Hepatocyte (in vitro differentiated cells): Measurements from ENCODE around the gene SRXN1.

Source experiments
- EZH2 ChIP-seq: fragments of 200-600 bp; sonication (generic); IDR thresholded peaks from 2 replicates; pipeline ENCODE4 v1.6.1; 2016; ENCODE audit warnings: antibody characterized with exemption, mild to moderate bottlenecking, borderline replicate concordance
- EZH2phosphoT487 ChIP-seq: fragments of 200-600 bp; sonication (generic); IDR thresholded peaks from one replicate; pipeline ENCODE4 v1.6.1; 2018; ENCODE audit warnings: antibody characterized with exemption, mild to moderate bottlenecking, low read depth, moderate library complexity; ENCODE audit not compliant: unreplicated experiment, severe bottlenecking
- TF ChIP-seq, protein P1 (sequence below): fragments of 200-600 bp; sonication (generic); IDR thresholded peaks from 2 replicates; pipeline ENCODE4 v1.5.1; 2016; ENCODE audit warnings: antibody characterized with exemption, mild to moderate bottlenecking; ENCODE audit not compliant: poor library complexity

DNA sequence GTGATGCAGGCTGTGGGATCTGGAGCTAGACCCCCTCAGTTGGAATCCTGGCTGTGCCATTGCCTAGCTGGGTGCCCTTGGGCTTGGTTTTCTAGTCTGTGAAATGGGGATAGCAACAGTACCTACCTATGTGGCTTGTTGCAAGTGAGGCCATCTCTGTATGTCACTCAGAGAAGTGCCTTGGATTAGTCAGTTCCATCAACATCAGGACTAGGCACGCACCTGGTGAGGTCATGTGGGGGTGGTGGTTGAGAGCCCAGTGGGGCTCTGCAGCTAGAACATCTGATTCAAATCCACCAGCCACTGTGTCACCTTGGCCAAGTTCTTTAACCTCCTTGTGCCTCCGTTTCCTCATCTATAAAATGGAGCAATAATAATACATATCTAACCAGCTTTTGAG lies 55.4 kb downstream of the SRXN1 start:
- TF ChIP-seq EZH2phosphoT487 (no peak), EZH2 (no peak)
- TF ChIP-seq, protein P1, sequence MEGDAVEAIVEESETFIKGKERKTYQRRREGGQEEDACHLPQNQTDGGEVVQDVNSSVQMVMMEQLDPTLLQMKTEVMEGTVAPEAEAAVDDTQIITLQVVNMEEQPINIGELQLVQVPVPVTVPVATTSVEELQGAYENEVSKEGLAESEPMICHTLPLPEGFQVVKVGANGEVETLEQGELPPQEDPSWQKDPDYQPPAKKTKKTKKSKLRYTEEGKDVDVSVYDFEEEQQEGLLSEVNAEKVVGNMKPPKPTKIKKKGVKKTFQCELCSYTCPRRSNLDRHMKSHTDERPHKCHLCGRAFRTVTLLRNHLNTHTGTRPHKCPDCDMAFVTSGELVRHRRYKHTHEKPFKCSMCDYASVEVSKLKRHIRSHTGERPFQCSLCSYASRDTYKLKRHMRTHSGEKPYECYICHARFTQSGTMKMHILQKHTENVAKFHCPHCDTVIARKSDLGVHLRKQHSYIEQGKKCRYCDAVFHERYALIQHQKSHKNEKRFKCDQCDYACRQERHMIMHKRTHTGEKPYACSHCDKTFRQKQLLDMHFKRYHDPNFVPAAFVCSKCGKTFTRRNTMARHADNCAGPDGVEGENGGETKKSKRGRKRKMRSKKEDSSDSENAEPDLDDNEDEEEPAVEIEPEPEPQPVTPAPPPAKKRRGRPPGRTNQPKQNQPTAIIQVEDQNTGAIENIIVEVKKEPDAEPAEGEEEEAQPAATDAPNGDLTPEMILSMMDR = no peak
